T47D (cell line): ENCODE measurements around the gene GCN1.

Experiments used
- DNase-seq, 2 experiments: peaks; one replicate each; pipeline versions ENCODE4 v3.0.0 to v3.0.0-alpha.2; 2011 to 2012; ENCODE audit warnings: low read depth in 1 of 2, low spot score in 1 of 2
- JUND ChIP-seq: IDR thresholded peaks from 2 replicates; pipeline ENCODE4 v1.6.1; 2012; ENCODE audit warnings: low read depth
- in situ Hi-C: cut with HindIII; loops from 2 replicates; pipeline ENCODE4 v1.10.0; 2016; ENCODE audit warnings: low sequenced_read_pairs, low pct_unique_long_range_greater_than_20kb

GCN1 gene

GRCh38 chr12:120225852-120226640, 31.5 kb upstream of the GCN1 start:
- DNase-seq, result no peak
- TF ChIP-seq JUND, result no peak
- in situ Hi-C loops, result no loop called here

- in situ Hi-C loops, result no loop called here
- no peak for TF ChIP-seq JUND
- DNase-seq, result no peak
These were observed 30.7 kb upstream of the GCN1 start for GRCh38 chr12:120225200-120225558.

- no peak for TF ChIP-seq JUND
- in situ Hi-C loops, result no loop called here
- DNase-seq, result no peak
These were observed 30.0 kb upstream of the GCN1 start for GRCh38 chr12:120224304-120225199.

- no peak for TF ChIP-seq JUND
- in situ Hi-C loops, result no loop called here
- no peak for DNase-seq
These were observed 29.2 kb upstream of the GCN1 start for GRCh38 chr12:120223458-120224303.

- DNase-seq, result no peak
- no peak for TF ChIP-seq JUND
- in situ Hi-C loops, result no loop called here
These were observed 27.8 kb upstream of the GCN1 start for GRCh38 chr12:120222288-120222832.

GRCh38 chr12:120221576-120221900, 27.0 kb upstream of the GCN1 start:
- DNase-seq, result no peak
- TF ChIP-seq JUND, result no peak
- in situ Hi-C loops, result no loop called here

GRCh38 chr12:120220838-120221575, 26.5 kb upstream of the GCN1 start:
- TF ChIP-seq JUND, result no peak
- in situ Hi-C loops, result no loop called here
- DNase-seq, result no peak

GRCh38 chr12:120218680-120219606, 24.4 kb upstream of the GCN1 start:
- in situ Hi-C loops, result no loop called here
- no peak for DNase-seq
- TF ChIP-seq JUND, result no peak

GRCh38 chr12:120216742-120217605, 22.5 kb upstream of the GCN1 start:
- DNase-seq, result no peak
- in situ Hi-C loops, result no loop called here
- no peak for TF ChIP-seq JUND
